ENCODE data around the gene GALNT12.

Gene GALNT12

DNA sequence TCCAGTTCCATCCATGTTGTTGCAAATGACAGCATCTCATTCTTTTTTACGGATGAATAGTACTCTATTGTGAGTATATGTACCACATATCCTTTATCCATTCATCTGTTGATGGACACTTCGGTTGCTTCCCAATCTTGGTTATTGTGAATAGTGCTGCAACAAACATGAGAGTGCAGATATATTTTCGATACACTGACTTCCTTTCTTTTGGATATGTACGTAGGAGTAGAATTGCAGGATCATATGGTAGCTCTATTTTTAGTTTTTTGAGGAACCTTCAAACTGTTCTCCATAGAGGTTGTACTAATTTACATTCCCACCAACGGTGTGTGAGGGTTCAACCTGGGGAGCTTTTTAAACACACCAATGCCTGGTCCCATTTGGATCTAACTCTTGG lies 22.3 kb downstream of the GALNT12 start:
- H3K9me3 ChIP-seq (ENCODE audit: control insufficient read depth, low read depth, low read length): no peaks in the 10 kb centered on the region
- H3K9ac ChIP-seq (ENCODE audit: low read length): no peak overlapping the region
- no peak overlapping the region for H3K27ac ChIP-seq (ENCODE audit: low read length)
- H3K36me3 ChIP-seq (ENCODE audit: control insufficient read depth, low read depth, low read length): no peaks in the 10 kb centered on the region
- H3K4me1 ChIP-seq (ENCODE audit: control insufficient read depth, low read depth, low read length): no peaks in the 10 kb centered on the region
- H3K4me3 ChIP-seq (ENCODE audit: low read length): no peak overlapping the region
- H3K27me3 ChIP-seq (ENCODE audit: control insufficient read depth, insufficient read depth, low read length): no peaks in the 10 kb centered on the region

DNA sequence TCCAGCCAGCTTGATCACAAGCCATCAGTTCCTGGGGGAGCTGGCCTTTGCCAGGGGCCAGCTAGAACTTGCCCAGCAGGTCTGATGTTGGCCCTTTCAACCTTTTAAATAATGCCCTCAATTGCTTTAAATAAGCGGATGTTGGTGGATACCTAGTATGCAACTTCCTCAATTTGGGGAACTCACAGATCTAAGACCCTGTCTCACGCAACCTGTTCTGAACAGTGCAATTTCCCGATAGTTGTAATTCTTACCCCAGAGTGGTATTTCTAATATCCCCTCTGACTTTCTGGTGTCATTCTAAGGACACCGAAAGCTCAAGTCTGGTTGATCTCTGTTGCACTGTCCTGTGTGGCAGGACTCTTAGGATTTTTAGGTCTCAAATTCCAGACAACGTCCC lies 23.1 kb downstream of the GALNT12 start:
- Histone ChIP-seq H3K36me3 (ENCODE audit: control insufficient read depth, low read depth, low read length) (no peaks in the 10 kb centered on the region), H3K9ac (ENCODE audit: low read length) (no peak overlapping the region), H3K4me1 (ENCODE audit: control insufficient read depth, low read depth, low read length) (no peaks in the 10 kb centered on the region), H3K27me3 (ENCODE audit: control insufficient read depth, insufficient read depth, low read length) (no peaks in the 10 kb centered on the region), H3K4me3 (ENCODE audit: low read length) (no peak overlapping the region), H3K27ac (ENCODE audit: low read length) (no peak overlapping the region), H3K9me3 (ENCODE audit: control insufficient read depth, low read depth, low read length) (no peaks in the 10 kb centered on the region)

DNA sequence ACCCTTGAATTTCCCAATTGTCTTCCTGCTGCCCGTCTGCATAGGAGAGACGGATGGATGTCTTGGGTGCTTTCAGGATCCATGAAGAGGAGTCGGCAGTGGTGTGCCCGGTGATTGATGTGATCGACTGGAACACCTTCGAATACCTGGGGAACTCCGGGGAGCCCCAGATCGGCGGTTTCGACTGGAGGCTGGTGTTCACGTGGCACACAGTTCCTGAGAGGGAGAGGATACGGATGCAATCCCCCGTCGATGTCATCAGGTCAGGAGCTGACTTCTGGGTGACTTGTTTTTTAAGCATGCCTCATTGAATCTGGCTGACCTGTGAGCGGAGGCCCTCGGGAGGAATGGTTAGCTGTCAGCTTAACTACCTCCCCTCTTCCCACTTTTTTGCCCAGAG lies 24.2 kb downstream of the GALNT12 start:
- no peaks in the 10 kb centered on the region for H3K27me3 ChIP-seq (ENCODE audit: control insufficient read depth, insufficient read depth, low read length)
- H3K9me3 ChIP-seq (ENCODE audit: control insufficient read depth, low read depth, low read length): no peaks in the 10 kb centered on the region
- no peak overlapping the region for H3K4me3 ChIP-seq (ENCODE audit: low read length)
- no peak overlapping the region for H3K27ac ChIP-seq (ENCODE audit: low read length)
- no peaks in the 10 kb centered on the region for H3K4me1 ChIP-seq (ENCODE audit: control insufficient read depth, low read depth, low read length)
- H3K9ac ChIP-seq (ENCODE audit: low read length): no peak overlapping the region
- H3K36me3 ChIP-seq (ENCODE audit: control insufficient read depth, low read depth, low read length): no peaks in the 10 kb centered on the region

DNA sequence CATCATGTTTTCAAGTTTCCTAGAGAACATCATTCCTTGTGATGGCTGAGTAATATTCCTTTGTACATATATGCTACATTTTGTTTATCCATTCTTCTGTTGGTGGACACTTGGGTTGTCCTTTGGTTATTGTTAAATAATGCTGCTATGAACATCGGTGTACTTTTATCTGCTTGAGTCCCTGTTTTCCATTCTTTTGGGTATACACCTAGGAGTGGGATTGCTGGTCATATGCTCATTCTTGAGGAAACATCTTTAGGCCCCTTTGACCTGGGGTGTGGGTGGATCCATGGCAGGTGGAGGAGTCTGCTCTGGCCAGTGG lies 25.3 kb downstream of the GALNT12 start:
- H3K27me3 ChIP-seq (ENCODE audit: control insufficient read depth, insufficient read depth, low read length): no peaks in the 10 kb centered on the region

DNA sequence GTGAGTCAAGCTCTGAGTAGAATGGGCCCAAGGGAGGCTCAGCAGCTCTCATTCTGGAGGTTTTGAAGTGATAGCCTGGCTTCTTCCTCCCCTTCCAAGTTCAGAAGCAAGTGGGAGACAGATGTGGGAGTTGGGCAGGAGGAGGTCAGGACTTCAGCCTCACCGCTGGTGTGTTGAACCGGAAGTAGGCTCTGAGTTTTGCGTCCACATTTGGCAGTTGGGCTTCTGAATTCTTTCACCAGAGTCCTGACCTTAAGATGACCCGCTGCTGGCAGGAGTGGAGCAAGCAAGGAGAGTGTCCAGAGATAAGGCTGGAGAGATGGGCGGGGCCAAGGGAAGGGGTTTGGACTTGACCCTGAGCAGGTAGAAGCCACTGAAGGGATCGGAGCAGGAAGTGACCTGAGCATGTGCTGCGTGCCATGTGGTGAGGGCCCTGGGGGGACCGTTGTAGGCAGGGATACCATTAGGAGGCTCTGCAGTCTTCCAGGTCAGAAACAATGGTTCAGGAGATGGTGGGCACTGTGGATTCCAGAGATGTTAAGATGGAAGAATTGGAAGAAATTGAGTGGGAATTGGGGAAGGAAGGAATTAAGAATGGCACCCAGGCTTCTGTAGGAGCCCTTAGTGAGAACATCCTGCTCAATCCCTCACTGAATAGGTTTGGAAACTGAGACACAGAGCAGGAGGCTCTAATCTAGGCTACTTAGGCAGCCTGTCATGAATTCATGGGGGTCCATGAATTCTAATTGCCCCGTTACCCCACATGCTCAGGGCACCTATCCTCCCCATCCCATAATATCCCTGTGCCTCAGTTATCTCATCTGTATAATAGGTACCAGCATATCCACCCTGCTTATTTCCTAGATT lies 25.9 kb downstream of the GALNT12 start:
- Histone ChIP-seq H3K27ac (ENCODE audit: low read length) (no peak overlapping the region), H3K4me3 (ENCODE audit: low read length) (no peak overlapping the region), H3K27me3 (ENCODE audit: control insufficient read depth, insufficient read depth, low read length) (no peaks in the 10 kb centered on the region), H3K9me3 (ENCODE audit: control insufficient read depth, low read depth, low read length) (no peaks in the 10 kb centered on the region), H3K4me1 (ENCODE audit: control insufficient read depth, low read depth, low read length) (no peaks in the 10 kb centered on the region), H3K9ac (ENCODE audit: low read length) (no peak overlapping the region), H3K36me3 (ENCODE audit: control insufficient read depth, low read depth, low read length) (peaks cover 5% of the 10 kb centered on the region)

More for the DNA sequence above, 25.3 kb downstream of the GALNT12 start:
- Histone ChIP-seq H3K9ac (ENCODE audit: low read length) (no peak overlapping the region), H3K4me1 (ENCODE audit: control insufficient read depth, low read depth, low read length) (no peaks in the 10 kb centered on the region), H3K4me3 (ENCODE audit: low read length) (no peak overlapping the region), H3K36me3 (ENCODE audit: control insufficient read depth, low read depth, low read length) (peaks cover 5% of the 10 kb centered on the region), H3K9me3 (ENCODE audit: control insufficient read depth, low read depth, low read length) (no peaks in the 10 kb centered on the region), H3K27ac (ENCODE audit: low read length) (no peak overlapping the region)

DNA sequence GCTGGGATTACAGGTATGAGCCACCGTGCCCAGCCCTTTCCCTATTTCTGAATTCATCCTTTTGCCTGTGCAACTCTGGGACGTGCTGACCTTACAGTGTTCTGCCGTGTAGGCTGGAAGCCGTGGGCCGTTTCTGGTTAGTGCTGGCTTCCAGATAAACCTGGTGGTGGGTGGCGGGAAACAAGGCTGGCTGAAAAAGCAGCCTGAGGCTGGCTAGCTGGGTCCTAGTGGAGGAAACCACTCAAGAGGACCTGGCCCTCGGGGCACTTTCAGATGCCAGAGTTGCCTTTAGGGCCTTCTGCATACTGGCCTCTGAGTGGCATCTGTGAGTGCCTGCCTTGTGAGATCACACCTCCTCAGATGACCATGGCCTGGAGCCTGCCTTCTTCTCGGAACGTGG lies 26.9 kb downstream of the GALNT12 start:
- no peak overlapping the region for H3K4me3 ChIP-seq (ENCODE audit: low read length)
- no peaks in the 10 kb centered on the region for H3K4me1 ChIP-seq (ENCODE audit: control insufficient read depth, low read depth, low read length)
- H3K27ac ChIP-seq (ENCODE audit: low read length): no peak overlapping the region
- H3K36me3 ChIP-seq (ENCODE audit: control insufficient read depth, low read depth, low read length): peaks cover 5% of the 10 kb centered on the region
- no peaks in the 10 kb centered on the region for H3K9me3 ChIP-seq (ENCODE audit: control insufficient read depth, low read depth, low read length)
- no peak overlapping the region for H3K9ac ChIP-seq (ENCODE audit: low read length)
- no peaks in the 10 kb centered on the region for H3K27me3 ChIP-seq (ENCODE audit: control insufficient read depth, insufficient read depth, low read length)

DNA sequence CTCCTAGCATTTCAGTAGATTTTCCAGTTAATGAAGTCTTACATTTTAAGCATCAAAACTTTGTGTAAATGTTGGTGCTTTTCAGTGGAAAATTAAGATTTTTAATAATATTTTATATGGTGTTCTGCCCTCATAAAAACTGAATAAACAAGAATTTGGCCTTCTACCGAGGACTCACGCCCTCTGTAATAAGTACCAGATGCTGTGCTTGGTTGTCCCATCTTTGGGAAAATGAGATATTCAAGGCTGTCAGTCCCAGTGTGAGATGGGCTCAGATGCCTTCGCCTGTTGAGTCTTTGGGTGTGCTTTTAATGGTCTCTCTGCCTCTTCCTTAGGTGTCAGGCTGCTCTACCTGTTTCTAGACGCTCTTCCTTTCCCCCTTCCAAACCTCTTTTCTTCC lies 28.7 kb downstream of the GALNT12 start:
- H3K9me3 ChIP-seq (ENCODE audit: control insufficient read depth, low read depth, low read length): no peaks in the 10 kb centered on the region
- peaks cover 5% of the 10 kb centered on the region for H3K36me3 ChIP-seq (ENCODE audit: control insufficient read depth, low read depth, low read length)
- H3K27ac ChIP-seq (ENCODE audit: low read length): no peak overlapping the region
- H3K4me1 ChIP-seq (ENCODE audit: control insufficient read depth, low read depth, low read length): no peaks in the 10 kb centered on the region
- H3K4me3 ChIP-seq (ENCODE audit: low read length): no peak overlapping the region
- H3K9ac ChIP-seq (ENCODE audit: low read length): no peak overlapping the region
- no peaks in the 10 kb centered on the region for H3K27me3 ChIP-seq (ENCODE audit: control insufficient read depth, insufficient read depth, low read length)

DNA sequence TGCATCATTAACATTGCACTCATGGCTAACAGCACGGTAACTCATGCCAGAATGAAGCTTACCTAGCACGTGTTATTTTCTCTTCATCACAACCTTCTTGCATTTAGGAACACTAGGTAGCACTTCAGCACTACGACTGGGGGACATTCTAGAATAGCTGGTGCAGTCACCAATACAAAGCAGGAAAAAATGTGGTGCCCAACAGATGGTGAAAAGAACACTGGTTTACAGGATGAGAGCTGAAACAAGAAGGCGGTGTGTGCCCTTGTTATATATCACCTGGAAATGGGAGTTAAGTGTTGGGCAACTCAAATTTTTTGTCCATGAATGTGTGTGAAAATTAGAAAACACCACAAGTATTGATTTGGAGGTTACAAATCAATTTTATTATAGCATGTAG lies 30.0 kb downstream of the GALNT12 start:
- H3K36me3 ChIP-seq (ENCODE audit: control insufficient read depth, low read depth, low read length): peaks cover 5% of the 10 kb centered on the region
- H3K27me3 ChIP-seq (ENCODE audit: control insufficient read depth, insufficient read depth, low read length): no peaks in the 10 kb centered on the region
- no peaks in the 10 kb centered on the region for H3K4me1 ChIP-seq (ENCODE audit: control insufficient read depth, low read depth, low read length)
- no peak overlapping the region for H3K4me3 ChIP-seq (ENCODE audit: low read length)
- no peak overlapping the region for H3K27ac ChIP-seq (ENCODE audit: low read length)
- no peaks in the 10 kb centered on the region for H3K9me3 ChIP-seq (ENCODE audit: control insufficient read depth, low read depth, low read length)
- H3K9ac ChIP-seq (ENCODE audit: low read length): no peak overlapping the region

DNA sequence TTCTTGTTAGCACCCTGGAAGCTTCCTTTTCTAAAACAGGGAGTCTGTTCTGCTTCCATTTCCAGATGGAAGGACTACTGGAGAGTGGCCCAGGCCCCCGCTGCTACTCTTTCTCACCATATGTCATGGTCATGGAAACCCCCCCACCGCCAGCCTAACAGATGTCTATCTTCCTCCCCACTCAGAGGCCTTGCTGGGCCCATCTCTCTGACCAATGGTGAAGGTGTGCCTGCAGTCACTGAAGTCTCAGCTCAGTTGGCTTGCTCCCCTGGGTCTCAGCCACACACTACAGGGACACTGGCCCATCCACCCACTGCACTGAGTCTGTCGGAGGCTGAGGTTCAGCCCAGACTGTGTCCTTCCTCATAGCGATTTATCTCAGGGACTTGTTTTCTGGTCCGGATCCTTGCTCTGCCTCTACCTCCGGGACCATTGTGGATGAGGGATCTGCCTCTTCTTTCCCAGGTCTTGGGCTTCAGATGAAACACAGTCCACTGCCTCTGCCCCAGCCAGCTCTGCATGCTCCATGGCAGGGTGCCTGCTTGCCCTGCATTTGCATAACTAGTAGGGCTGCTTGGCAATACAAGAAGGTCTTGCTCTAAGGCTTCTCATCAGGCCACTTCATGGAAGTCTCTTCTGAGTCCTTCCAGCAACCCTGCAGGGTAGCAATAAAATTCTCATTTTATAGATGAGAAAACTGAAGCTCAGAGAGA lies 30.8 kb downstream of the GALNT12 start:
- Histone ChIP-seq H3K36me3 (ENCODE audit: control insufficient read depth, low read depth, low read length) (peaks cover 5% of the 10 kb centered on the region), H3K9ac (ENCODE audit: low read length) (no peak overlapping the region), H3K27ac (ENCODE audit: low read length) (no peak overlapping the region), H3K4me1 (ENCODE audit: control insufficient read depth, low read depth, low read length) (no peaks in the 10 kb centered on the region), H3K27me3 (ENCODE audit: control insufficient read depth, insufficient read depth, low read length) (no peaks in the 10 kb centered on the region), H3K9me3 (ENCODE audit: control insufficient read depth, low read depth, low read length) (no peaks in the 10 kb centered on the region), H3K4me3 (ENCODE audit: low read length) (no peak overlapping the region)

DNA sequence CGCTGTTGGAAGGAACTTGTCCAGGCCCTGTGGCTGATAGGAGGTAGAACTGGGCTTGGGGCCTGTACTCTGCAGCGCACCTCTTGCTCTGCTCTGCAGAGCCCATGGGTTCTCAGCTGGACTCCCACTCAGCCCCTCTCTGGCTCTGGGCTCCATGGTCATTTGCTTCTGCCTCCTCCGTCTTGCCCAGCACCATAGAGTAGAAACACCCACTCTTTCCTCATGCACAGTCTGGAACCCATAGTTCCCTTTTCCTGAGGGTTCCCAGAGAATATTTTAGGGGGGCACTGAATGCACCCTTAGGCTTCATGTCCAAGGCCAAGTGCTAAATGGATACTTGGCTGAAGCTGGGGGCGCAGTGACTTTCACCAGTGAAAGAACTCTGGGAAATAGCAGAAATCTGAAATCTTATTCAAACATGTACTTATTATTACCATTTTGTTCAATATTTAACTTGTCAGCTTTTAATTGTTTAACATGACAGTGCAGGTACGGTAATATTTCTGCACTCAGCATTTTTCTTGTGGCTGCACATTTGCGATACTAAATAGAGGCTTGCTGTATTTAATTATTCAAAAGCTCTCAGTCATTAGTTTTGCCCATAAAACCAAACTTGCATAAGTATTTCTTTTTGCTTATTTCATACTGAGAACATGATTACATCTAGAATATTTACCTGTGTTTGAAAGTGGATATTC lies 31.5 kb downstream of the GALNT12 start:
- H3K36me3 ChIP-seq (ENCODE audit: control insufficient read depth, low read depth, low read length): peaks cover 5% of the 10 kb centered on the region
- no peaks in the 10 kb centered on the region for H3K4me1 ChIP-seq (ENCODE audit: control insufficient read depth, low read depth, low read length)
- no peaks in the 10 kb centered on the region for H3K27me3 ChIP-seq (ENCODE audit: control insufficient read depth, insufficient read depth, low read length)
- H3K9me3 ChIP-seq (ENCODE audit: control insufficient read depth, low read depth, low read length): no peaks in the 10 kb centered on the region
- H3K9ac ChIP-seq (ENCODE audit: low read length): no peak overlapping the region
- H3K27ac ChIP-seq (ENCODE audit: low read length): no peak overlapping the region
- no peak overlapping the region for H3K4me3 ChIP-seq (ENCODE audit: low read length)

DNA sequence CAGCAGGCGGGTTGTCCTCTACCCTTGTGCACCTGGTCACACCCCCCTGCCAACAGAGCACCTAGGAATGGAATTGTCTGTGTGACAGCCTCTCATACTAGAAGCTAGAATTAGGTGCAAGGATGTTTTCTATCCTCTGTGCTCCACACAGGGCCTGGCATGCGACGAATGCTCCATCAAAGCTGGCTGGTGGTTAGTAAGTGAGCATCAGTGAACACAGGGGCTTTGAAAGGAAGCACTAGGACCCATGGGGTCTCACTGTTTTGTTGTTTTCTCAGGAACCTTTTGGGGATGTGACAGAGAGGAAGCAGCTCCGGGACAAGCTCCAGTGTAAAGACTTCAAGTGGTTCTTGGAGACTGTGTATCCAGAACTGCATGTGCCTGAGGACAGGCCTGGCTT lies 32.3 kb downstream of the GALNT12 start:
- H3K4me1 ChIP-seq (ENCODE audit: control insufficient read depth, low read depth, low read length): no peaks in the 10 kb centered on the region
- no peaks in the 10 kb centered on the region for H3K9me3 ChIP-seq (ENCODE audit: control insufficient read depth, low read depth, low read length)
- H3K4me3 ChIP-seq (ENCODE audit: low read length): no peak overlapping the region
- no peak overlapping the region for H3K9ac ChIP-seq (ENCODE audit: low read length)
- no peaks in the 10 kb centered on the region for H3K27me3 ChIP-seq (ENCODE audit: control insufficient read depth, insufficient read depth, low read length)
- no peak overlapping the region for H3K27ac ChIP-seq (ENCODE audit: low read length)
- peaks cover 5% of the 10 kb centered on the region for H3K36me3 ChIP-seq (ENCODE audit: control insufficient read depth, low read depth, low read length)
